ENCODE results near the gene KCTD2. TPM values are rescaled to one million over a fixed set of nuclear protein-coding genes. Genes with fewer than 3 reads are reported as not detected.

Gene KCTD2
- total and polyA plus RNA-seq, 2 of the 13 experiments (the other 11 are each of a cell fraction or from before 2014, with no cell fraction given) = 28.3 to 32.6 TPM

DNA sequence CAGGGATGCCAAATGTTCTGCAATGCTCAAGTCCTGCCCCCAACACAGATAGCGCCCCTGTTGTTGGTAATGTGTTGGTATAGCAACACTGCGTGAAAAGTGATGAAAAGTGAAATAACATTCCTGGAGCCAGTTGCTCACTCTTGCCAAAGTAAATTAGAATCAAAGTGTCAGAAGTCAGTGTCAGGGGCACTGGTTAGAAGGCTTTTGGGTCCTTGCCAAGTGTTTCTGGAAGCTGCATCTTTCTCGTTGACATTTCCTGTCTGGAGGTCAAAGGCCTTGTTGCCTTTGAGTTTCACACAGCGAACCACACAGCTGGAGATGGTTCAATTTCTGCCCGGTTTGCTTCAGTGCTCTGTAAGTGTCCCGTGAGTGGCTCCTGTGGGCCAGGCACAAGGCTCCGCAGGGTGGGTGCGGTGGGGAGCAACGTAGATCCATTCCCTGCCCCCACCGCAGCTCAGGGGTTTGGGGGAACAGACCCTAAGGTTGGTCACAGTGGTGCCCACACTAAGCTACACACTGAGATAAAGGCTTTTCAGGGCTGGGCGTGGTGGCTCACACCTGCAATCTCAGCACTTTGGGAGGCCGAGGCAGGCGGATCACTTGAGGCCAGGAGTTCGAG is 37.1 kb downstream of the KCTD2 start (continued):
- TF ChIP-seq ARNT2 (CRISPR knock-in tag; IDR thresholded peaks at IDR 0.05; ENCODE audit: low read depth) (peak; percentile 67; the same call in 1 of the 2 replicates), HOXD1 (CRISPR knock-in tag; IDR thresholded peaks at IDR 0.05) (no peak), ZNF282 (IDR thresholded peaks at IDR 0.05; ENCODE audit: partially characterized antibody) (no peak), ZNF333 (CRISPR knock-in tag; IDR thresholded peaks at IDR 0.05; ENCODE audit: borderline replicate concordance) (no peak), MTF1 (CRISPR knock-in tag; IDR thresholded peaks at IDR 0.05) (no peak), ZBTB14 (CRISPR knock-in tag; IDR thresholded peaks at IDR 0.05) (no peak), ZNF33A (CRISPR knock-in tag; IDR thresholded peaks at IDR 0.05; ENCODE audit: borderline replicate concordance) (no peak), KDM4B (CRISPR knock-in tag; IDR thresholded peaks at IDR 0.05) (peak; percentile 31; the same call in 1 of the 2 replicates), PAWR (CRISPR knock-in tag; IDR thresholded peaks at IDR 0.05; ENCODE audit: borderline replicate concordance) (no peak), NPAS2 (CRISPR knock-in tag; IDR thresholded peaks at IDR 0.05; ENCODE audit: borderline replicate concordance) (no peak), DNMT3B (CRISPR knock-in tag; conservative IDR thresholded peaks at IDR 0.05) (no peak; the same call in 1 of the 2 replicates), TIGD3 (CRISPR knock-in tag; IDR thresholded peaks at IDR 0.05; ENCODE audit: borderline replicate concordance) (0 out of 2 replicates have a peak, but pooled peaks have one; percentile 61), ZBTB39 (CRISPR knock-in tag; IDR thresholded peaks at IDR 0.05) (no peak), MAFF (IDR thresholded peaks at IDR 0.05; ENCODE audit: low read depth, low read length) (no peak), ZNF275 (CRISPR knock-in tag; IDR thresholded peaks at IDR 0.05; ENCODE audit: borderline replicate concordance) (no peak; the same call in 1 of the 2 replicates), NFKB2 (CRISPR knock-in tag; IDR thresholded peaks at IDR 0.05; ENCODE audit: borderline replicate concordance) (no peak; the same call in 1 of the 2 replicates), MEIS2 (CRISPR knock-in tag; IDR thresholded peaks at IDR 0.05) (peak; percentile 94), RORA (CRISPR knock-in tag; IDR thresholded peaks at IDR 0.05) (no peak), NFATC3 (CRISPR knock-in tag; IDR thresholded peaks at IDR 0.05) (no peak), ZNF383 (CRISPR knock-in tag; IDR thresholded peaks at IDR 0.05; ENCODE audit: borderline replicate concordance) (no peak)
- TF ChIP-seq, protein P1, sequence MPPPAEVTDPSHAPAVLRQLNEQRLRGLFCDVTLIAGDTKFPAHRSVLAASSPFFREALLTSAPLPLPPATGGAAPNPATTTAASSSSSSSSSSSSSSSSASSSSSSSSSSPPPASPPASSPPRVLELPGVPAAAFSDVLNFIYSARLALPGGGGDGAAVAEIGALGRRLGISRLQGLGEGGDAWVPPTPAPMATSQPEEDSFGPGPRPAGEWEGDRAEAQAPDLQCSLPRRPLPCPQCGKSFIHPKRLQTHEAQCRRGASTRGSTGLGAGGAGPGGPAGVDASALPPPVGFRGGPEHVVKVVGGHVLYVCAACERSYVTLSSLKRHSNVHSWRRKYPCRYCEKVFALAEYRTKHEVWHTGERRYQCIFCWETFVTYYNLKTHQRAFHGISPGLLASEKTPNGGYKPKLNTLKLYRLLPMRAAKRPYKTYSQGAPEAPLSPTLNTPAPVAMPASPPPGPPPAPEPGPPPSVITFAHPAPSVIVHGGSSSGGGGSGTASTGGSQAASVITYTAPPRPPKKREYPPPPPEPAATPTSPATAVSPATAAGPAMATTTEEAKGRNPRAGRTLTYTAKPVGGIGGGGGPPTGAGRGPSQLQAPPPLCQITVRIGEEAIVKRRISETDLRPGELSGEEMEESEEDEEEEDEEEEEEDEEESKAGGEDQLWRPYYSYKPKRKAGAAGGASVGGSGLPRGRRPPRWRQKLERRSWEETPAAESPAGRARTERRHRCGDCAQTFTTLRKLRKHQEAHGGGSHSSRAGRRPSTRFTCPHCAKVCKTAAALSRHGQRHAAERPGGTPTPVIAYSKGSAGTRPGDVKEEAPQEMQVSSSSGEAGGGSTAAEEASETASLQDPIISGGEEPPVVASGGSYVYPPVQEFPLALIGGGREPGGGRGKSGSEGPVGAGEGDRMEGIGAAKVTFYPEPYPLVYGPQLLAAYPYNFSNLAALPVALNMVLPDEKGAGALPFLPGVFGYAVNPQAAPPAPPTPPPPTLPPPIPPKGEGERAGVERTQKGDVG (CRISPR knock-in tag; IDR thresholded peaks at IDR 0.05; ENCODE audit: borderline replicate concordance) = peak; percentile 88

Data from HepG2 (cell line).